K562 (cell line): Measurements from ENCODE around the gene NRTN. TPM values are rescaled to one million over a fixed set of nuclear protein-coding genes. Genes with fewer than 3 reads are reported as not detected.
"Not testable (repeated sequence)": the region's sequence is repeated elsewhere in the genome, so short reads cannot be mapped to it uniquely, and the experiment has no call there.

Experiments used
- ATAC-seq: fragments of 200-7000 bp; cut with Tn5 transposase; 3 replicates; pipeline ENCODE4 v1.9.1; 2020; ENCODE audit warnings: moderate library complexity
- BruUV-seq: library from RNA; stranded (reverse); fragments of 400-500 nt; replicated peaks from 2 replicates; lab custom pipeline; 2021; lab: Mats Ljungman, UMichigan
- CTCF ChIA-PET: fragments of 300-600 bp; formaldehyde crosslinking; extraction: SDS; loops from one replicate; lab custom pipeline; 2021; ENCODE audit warnings: low intra/inter-chr PET ratio; lab: Yijun Ruan, JAX
- POLR2A ChIA-PET: fragments of 300-600, 350-650 bp; sonication (Branson Sonifier 250); formaldehyde crosslinking; extraction: SDS; loops from one replicate; lab custom pipeline; 2021; ENCODE audit warnings: antibody characterized with exemption, inconsistent platforms; lab: Yijun Ruan, JAX
- DNase-seq, 4 experiments: peaks; one replicate each; pipeline versions ENCODE4 v3.0.0 to v3.0.0-alpha.2; 2011 to 2018; ENCODE audit warnings: low spot score in 3 of 4, mixed read lengths in 3 of 4; ENCODE audit errors: extremely low read depth in 1 of 4
- FAIRE-seq: peaks from 2 replicates; lab custom pipeline; 2011; peaks lifted over from hg19 to GRCh38; lab: Jason Lieb, UNC
- H2AFZ ChIP-seq: 2 replicates; pipeline ENCODE4 v1.6.0; 2011; ENCODE audit warnings: low read depth, low read length, control low read depth, inconsistent platforms
- H3K27ac ChIP-seq: fragments of 200-600 bp; 3 replicates; pipeline ENCODE4 v1.8.0; 2011; ENCODE audit warnings: low read depth, mild to moderate bottlenecking, control low read depth, inconsistent platforms, low read length, moderate library complexity, mixed read lengths; ENCODE audit errors: extremely low read depth
- H3K27me3 ChIP-seq, 2 experiments: fragments of 300-600 bp in 1 of 2; 2 replicates in 1 of 2; 3 replicates in 1 of 2; pipeline versions ENCODE4 v1.6.0 to v1.8.0; 2011; ENCODE audit warnings: inconsistent platforms in 2 of 2, low read length in 2 of 2, mild to moderate bottlenecking in 1 of 2, mixed read lengths in 1 of 2, moderate library complexity in 1 of 2; ENCODE audit not compliant: control insufficient read depth in 2 of 2, insufficient read depth in 2 of 2
- H3K36me3 ChIP-seq: fragments of 300-600 bp; 3 replicates; pipeline ENCODE4 v1.8.0; 2011; ENCODE audit warnings: mild to moderate bottlenecking, low read length, inconsistent platforms; ENCODE audit not compliant: control insufficient read depth, insufficient read depth
- H3K4me1 ChIP-seq, 2 experiments: fragments of 200-600 bp in 1 of 2; replicated peaks in 1 of 2; 2 replicates in 1 of 2; 3 replicates in 1 of 2; pipeline versions ENCODE4 v1.5.1 to v1.8.0; 2011; ENCODE audit warnings: inconsistent platforms in 2 of 2, low read length in 2 of 2, mild to moderate bottlenecking in 1 of 2, mixed read lengths in 1 of 2, moderate library complexity in 1 of 2; ENCODE audit not compliant: control insufficient read depth in 2 of 2, insufficient read depth in 2 of 2
- H3K4me2 ChIP-seq: 2 replicates; pipeline ENCODE4 v1.6.1; 2011; ENCODE audit warnings: low read length, control low read depth, inconsistent platforms, mixed read lengths; ENCODE audit not compliant: insufficient read depth
- H3K4me3 ChIP-seq: fragments of 200-600 bp; sonication (generic), shearing (Covaris generic); 2 replicates; pipeline ENCODE4 v1.5.1; 2016; ENCODE audit warnings: control low read depth, inconsistent platforms
- H3K79me2 ChIP-seq: fragments of 200-600 bp; 3 replicates; pipeline ENCODE4 v1.8.0; 2011; ENCODE audit warnings: low read length, inconsistent platforms; ENCODE audit not compliant: control insufficient read depth, insufficient read depth
- H3K9ac ChIP-seq, 2 experiments: 2 replicates each; pipeline versions ENCODE4 v1.6.0 to v1.6.1; 2011; ENCODE audit warnings: low read depth in 2 of 2, low read length in 2 of 2, control low read depth in 1 of 2, inconsistent platforms in 1 of 2, mild to moderate bottlenecking in 1 of 2, mixed read lengths in 1 of 2; ENCODE audit not compliant: insufficient read depth in 1 of 2
- H3K9me1 ChIP-seq: one replicate; pipeline ENCODE4 v1.6.0; 2011; ENCODE audit warnings: inconsistent platforms, mild to moderate bottlenecking, low read length, moderate library complexity; ENCODE audit not compliant: control insufficient read depth, insufficient read depth
- H3K9me3 ChIP-seq: replicated peaks from 2 replicates; pipeline ENCODE4 v1.5.1; 2011; ENCODE audit warnings: low read depth, low read length, inconsistent platforms; ENCODE audit not compliant: control insufficient read depth, insufficient read depth
- H4K20me1 ChIP-seq: replicated peaks from 2 replicates; pipeline ENCODE4 v1.6.1; 2011; ENCODE audit warnings: low read length, inconsistent platforms, mixed read lengths; ENCODE audit not compliant: control insufficient read depth, insufficient read depth
- WGBS: fragments of 100-300 bp; shearing (Covaris generic); methylation state at CpG from one replicate; pipeline ENCODE4 v1.1.6; 2016; ENCODE audit warnings: low coverage, mixed read lengths; ENCODE audit not compliant: insufficient coverage; ENCODE audit errors: missing lambda C conversion rate; 5-methylcytosine and 5-hydroxymethylcytosine counted together
- in situ Hi-C: fragments of 300-500 bp; cut with MboI; formaldehyde crosslinking; loops from 4 replicates; pipeline ENCODE4 v1.15.0; 2018; ENCODE audit warnings: inconsistent platforms, mixed read lengths
- intact Hi-C: fragments of 100-400 bp; cut with micrococcal nuclease; formaldehyde crosslinking; loops from 2 replicates; pipeline ENCODE4 v1.14.2; 2022
- polyA plus RNA-seq, 8 experiments: library from polyadenylated mRNA; depleted of rRNA in 4 of 8; stranded (reverse) in 5 of 8; unstranded in 3 of 8; fragments of >200 nt; fragmentation: Nextera tagmentation in 2 of 8; fragmentation: Illumina TruSeq in 1 of 8; extraction: Ambion mirVana in 2 of 8; extraction: Trizol in 1 of 8; gene quantifications; 2 replicates each; pipeline versions ENCODE4 v1.2.1 to v1.2.3, GENCODE V29; 2011 to 2014; ENCODE audit warnings: inconsistent platforms in 1 of 8, missing spikeins in 1 of 8
- total RNA-seq, 7 experiments: library from RNA; depleted of rRNA in 6 of 7; stranded (reverse); fragments of >200 nt in 6 of 7; fragmentation: Illumina TruSeq in 2 of 7; extraction: Trizol in 2 of 7; gene quantifications; 2 replicates each; pipeline versions ENCODE4 v1.2.1 to v1.2.3, GENCODE V29; 2011 to 2021; ENCODE audit warnings: low replicate concordance in 1 of 7
- TF ChIP-seq, protein P1 (sequence below): sonication (generic); formaldehyde crosslinking; IDR thresholded peaks from 2 replicates; pipeline ENCODE4 v1.8.0; 2023; ENCODE audit warnings: missing genetic modification reagents, mild to moderate bottlenecking, borderline replicate concordance

The NRTN gene
- total and polyA plus RNA-seq, 9 of the 15 experiments (the other 6 are each of a cell fraction or from before 2014, with no cell fraction given): 0.62 to 8.1 (median 1.6) TPM; not detected in 2

DNA sequence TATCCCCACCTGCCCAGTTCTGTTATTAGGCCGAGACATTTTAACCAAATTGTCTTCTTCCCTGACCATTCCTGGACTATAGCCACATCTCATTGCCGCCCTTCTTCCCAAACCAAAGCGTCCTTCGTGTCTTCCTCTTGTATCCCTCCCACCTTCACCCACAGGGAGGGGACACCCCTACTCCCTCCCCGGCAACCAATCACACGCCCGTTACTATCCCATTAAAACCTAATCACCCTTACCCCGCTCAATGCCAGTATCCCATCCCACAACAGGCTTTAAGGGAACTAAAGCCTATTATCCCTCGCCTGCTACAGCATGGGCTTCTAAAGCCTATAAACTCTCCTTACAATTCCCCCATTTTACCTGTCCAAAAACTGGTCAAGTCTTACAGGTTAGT, 50.3 kb downstream of the NRTN start:
- H3K79me2 ChIP-seq, FAIRE-seq, intact Hi-C loops, H3K36me3 ChIP-seq, H3K9me1 ChIP-seq, H3K4me2 ChIP-seq, ATAC-seq, H4K20me1 ChIP-seq, in situ Hi-C loops, H3K4me1 ChIP-seq, CTCF ChIA-PET, H3K27ac ChIP-seq, H2AFZ ChIP-seq, H3K9ac ChIP-seq, POLR2A ChIA-PET, H3K9me3 ChIP-seq, BruUV-seq, H3K4me3 ChIP-seq: not testable (repeated sequence)
- peak in 1 of 4 experiments; percentile 5 for DNase-seq
- H3K27me3 ChIP-seq: peaks cover 32 to 65% of the 10 kb centered on the region in 2 experiments
- 11% methylated on average over 9 of the region's 9 CpGs for WGBS

DNA sequence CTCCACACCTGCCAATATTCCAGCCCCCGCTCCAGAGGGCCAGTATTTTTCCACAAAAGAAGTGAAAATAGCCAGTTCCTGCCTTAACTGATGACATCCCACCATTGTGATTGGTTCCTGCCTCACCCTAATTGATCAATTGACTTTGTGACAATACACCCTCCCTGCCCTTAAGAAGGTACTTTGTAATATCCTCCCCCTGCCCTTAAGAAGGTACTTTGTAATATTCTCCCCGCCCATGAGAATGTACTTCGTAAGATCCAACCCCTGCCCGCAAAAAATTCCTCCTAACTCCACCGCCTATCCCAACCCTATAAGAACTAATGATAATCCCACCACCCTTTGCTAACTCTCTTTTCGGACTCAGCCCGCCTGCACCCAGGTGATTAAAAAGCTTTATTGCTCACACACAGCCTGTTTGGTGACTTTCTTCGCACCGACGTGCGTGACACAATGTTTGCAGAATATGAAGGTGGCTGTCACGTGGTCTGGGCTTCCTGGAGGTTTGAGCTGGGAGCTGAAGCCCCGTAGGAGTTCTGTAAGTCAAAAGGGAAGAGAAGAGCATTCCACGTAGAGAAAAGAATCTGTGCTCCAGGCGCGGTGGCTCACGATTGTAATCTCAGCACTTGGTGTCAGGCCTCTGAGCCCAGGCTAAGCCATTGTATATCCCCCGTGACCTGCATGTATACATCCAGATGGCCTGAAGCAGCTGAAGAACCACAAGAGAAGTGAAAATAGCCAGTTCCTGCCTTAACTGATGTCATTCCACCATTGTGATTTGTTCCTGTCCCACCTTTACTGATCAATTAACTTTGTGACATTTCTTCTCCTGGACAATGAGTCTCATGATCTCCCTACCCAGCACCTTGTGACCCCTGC, 52.6 kb downstream of the NRTN start:
- no peak for FAIRE-seq
- TF ChIP-seq, protein P1, sequence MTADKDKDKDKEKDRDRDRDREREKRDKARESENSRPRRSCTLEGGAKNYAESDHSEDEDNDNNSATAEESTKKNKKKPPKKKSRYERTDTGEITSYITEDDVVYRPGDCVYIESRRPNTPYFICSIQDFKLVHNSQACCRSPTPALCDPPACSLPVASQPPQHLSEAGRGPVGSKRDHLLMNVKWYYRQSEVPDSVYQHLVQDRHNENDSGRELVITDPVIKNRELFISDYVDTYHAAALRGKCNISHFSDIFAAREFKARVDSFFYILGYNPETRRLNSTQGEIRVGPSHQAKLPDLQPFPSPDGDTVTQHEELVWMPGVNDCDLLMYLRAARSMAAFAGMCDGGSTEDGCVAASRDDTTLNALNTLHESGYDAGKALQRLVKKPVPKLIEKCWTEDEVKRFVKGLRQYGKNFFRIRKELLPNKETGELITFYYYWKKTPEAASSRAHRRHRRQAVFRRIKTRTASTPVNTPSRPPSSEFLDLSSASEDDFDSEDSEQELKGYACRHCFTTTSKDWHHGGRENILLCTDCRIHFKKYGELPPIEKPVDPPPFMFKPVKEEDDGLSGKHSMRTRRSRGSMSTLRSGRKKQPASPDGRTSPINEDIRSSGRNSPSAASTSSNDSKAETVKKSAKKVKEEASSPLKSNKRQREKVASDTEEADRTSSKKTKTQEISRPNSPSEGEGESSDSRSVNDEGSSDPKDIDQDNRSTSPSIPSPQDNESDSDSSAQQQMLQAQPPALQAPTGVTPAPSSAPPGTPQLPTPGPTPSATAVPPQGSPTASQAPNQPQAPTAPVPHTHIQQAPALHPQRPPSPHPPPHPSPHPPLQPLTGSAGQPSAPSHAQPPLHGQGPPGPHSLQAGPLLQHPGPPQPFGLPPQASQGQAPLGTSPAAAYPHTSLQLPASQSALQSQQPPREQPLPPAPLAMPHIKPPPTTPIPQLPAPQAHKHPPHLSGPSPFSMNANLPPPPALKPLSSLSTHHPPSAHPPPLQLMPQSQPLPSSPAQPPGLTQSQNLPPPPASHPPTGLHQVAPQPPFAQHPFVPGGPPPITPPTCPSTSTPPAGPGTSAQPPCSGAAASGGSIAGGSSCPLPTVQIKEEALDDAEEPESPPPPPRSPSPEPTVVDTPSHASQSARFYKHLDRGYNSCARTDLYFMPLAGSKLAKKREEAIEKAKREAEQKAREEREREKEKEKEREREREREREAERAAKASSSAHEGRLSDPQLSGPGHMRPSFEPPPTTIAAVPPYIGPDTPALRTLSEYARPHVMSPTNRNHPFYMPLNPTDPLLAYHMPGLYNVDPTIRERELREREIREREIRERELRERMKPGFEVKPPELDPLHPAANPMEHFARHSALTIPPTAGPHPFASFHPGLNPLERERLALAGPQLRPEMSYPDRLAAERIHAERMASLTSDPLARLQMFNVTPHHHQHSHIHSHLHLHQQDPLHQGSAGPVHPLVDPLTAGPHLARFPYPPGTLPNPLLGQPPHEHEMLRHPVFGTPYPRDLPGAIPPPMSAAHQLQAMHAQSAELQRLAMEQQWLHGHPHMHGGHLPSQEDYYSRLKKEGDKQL (CRISPR knock-in tag): no peak

More for the DNA sequence above, 52.6 kb downstream of the NRTN start:
- 20% methylated on average over 18 of the region's 18 CpGs for WGBS
- H3K4me2 ChIP-seq: no peak overlapping the region
- H3K9me1 ChIP-seq: no peaks in the 10 kb centered on the region
- intact Hi-C loops: no loop called here
- ATAC-seq (no peak), DNase-seq (no peak)
- CTCF ChIA-PET: interaction anchor here (0.6 kb wide), 1 partner anchor 98 kb away, joined by 4 read pairs; no protein-coding TSS in a partner anchor
- no TSS peak for BruUV-seq
- POLR2A ChIA-PET: interaction anchor here (0.7 kb wide), 1 partner anchor 17 kb away, joined by 3 read pairs; no protein-coding TSS in a partner anchor
- no peak overlapping the region for H3K9ac ChIP-seq
- no peak overlapping the region for H3K4me3 ChIP-seq
- H3K79me2 ChIP-seq: no peaks in the 10 kb centered on the region
- in situ Hi-C loops: no loop called here
- H3K27me3 ChIP-seq: peaks cover 28 to 62% of the 10 kb centered on the region in 2 experiments
- H3K4me1 ChIP-seq: no peaks in the 10 kb centered on the region; a peak in 1 of 5 replicates
- no peaks in the 10 kb centered on the region; the same call in 1 of the 2 replicates for H4K20me1 ChIP-seq
- no peaks in the 10 kb centered on the region for H3K36me3 ChIP-seq
- H3K27ac ChIP-seq: no peak overlapping the region
- no peak overlapping the region for H2AFZ ChIP-seq
- no peaks in the 10 kb centered on the region for H3K9me3 ChIP-seq
